Mammary epithelial cell (primary cell): ENCODE data around the gene LARGE1.

Experiments used
- EZH2 ChIP-seq: IDR thresholded peaks from 2 replicates; pipeline ENCODE4 v1.6.1; 2012; ENCODE audit warnings: low read length, inconsistent platforms, borderline replicate concordance
- TF ChIP-seq, protein P1 (sequence below), 2 donors: IDR thresholded peaks in 1 of 2; conservative IDR thresholded peaks in 1 of 2; 2 replicates each; pipeline ENCODE4 v1.5.1; 2011 to 2012; ENCODE audit warnings: inconsistent platforms in 2 of 2, low read length in 2 of 2, mild to moderate bottlenecking in 2 of 2, control low read depth in 1 of 2, low read depth in 1 of 2; ENCODE audit not compliant: insufficient read depth in 1 of 2; ENCODE audit errors: extremely low read depth in 1 of 2

GRCh38 chr22:33723915-33724314 lies 196.4 kb downstream of the LARGE1 start:
- TF ChIP-seq, protein P1, sequence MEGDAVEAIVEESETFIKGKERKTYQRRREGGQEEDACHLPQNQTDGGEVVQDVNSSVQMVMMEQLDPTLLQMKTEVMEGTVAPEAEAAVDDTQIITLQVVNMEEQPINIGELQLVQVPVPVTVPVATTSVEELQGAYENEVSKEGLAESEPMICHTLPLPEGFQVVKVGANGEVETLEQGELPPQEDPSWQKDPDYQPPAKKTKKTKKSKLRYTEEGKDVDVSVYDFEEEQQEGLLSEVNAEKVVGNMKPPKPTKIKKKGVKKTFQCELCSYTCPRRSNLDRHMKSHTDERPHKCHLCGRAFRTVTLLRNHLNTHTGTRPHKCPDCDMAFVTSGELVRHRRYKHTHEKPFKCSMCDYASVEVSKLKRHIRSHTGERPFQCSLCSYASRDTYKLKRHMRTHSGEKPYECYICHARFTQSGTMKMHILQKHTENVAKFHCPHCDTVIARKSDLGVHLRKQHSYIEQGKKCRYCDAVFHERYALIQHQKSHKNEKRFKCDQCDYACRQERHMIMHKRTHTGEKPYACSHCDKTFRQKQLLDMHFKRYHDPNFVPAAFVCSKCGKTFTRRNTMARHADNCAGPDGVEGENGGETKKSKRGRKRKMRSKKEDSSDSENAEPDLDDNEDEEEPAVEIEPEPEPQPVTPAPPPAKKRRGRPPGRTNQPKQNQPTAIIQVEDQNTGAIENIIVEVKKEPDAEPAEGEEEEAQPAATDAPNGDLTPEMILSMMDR (conservative IDR thresholded peaks at IDR 0.05 in 1 of 2, IDR thresholded peaks at IDR 0.05 in 1 of 2; ENCODE audit: extremely low read depth in 1 of 2, insufficient read depth in 1 of 2, low read depth in 1 of 2, low read length in 2 of 2), result no peak
- no peak for TF ChIP-seq EZH2
